NCI-H2107 (cell line): ENCODE results near the gene ACADM.
"Not testable (repeated sequence)": the region's sequence is repeated elsewhere in the genome, so short reads cannot be mapped to it uniquely, and the experiment has no call there.

Experiments used
- DNase-seq: peaks from one replicate; lab custom pipeline; 2025; lab: John Stamatoyannopoulos, UW

Gene ACADM

DNA sequence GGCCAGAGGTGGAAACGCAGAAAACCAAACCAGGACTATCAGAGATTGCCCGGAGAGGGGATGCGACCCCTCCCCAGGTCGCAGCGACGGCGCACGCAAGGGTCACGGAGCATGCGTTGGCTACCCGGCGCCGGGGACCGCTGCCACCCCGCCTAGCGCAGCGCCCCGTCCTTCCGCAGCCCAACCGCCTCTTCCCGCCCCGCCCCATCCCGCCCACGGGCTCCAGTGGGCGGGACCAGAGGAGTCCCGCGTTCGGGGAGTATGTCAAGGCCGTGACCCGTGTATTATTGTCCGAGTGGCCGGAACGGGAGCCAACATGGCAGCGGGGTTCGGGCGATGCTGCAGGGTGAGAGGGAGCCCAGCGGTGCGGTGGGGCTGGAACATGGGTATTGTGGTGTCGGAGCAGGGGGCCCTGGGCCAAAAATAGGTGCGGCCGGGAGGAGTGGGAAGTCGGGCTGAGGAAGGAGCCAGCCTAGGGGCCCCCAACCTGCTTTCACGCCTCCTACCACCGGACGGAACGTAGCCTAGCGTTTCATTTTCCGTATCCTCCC, at the start of gene ACADM:
Gene ACADM (plus strand): TSS at position 238 of the 551 bp plus-strand sequence. CDS start 79 bp downstream, at position 317.
- DNase-seq: peak; percentile 47

DNA sequence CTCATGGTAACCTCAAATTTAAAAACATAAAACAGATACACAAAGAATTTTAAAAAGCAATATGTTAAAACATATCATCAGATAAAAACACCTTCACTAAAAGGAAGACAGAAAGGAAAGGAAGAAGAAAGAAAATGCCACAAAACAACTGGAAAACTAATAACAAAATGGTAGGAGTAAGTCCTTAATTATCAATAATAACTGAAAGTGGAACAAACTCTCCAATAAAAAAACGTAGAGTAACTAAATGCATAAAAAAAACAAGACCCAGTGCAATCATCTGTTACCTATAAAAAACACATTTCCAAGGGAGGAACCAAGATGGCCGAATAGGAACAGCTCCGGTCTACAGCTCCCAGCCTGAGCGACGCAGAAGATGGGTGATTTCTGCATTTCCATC, 47.1 kb upstream of the ACADM start:
- no peak for DNase-seq

DNA sequence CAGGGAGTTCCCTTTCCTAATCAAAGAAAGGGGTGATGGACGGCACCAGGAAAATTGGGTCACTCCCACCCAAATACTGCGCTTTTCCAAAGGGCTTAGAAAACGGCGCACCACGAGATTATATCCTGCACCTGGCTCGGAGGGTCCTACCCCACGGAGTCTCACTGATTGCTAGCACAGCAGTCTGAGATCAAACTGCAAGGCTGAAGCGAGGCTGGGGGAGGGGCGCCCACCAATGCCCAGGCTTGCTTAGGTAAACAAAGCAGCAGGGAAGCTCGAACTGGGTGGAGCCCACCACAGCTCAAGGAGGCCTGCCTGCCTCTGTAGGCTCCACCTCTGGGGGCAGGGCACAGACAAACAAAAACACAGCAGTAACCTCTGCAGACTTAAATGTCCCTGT, 46.5 kb upstream of the ACADM start:
- not testable (repeated sequence) for DNase-seq

DNA sequence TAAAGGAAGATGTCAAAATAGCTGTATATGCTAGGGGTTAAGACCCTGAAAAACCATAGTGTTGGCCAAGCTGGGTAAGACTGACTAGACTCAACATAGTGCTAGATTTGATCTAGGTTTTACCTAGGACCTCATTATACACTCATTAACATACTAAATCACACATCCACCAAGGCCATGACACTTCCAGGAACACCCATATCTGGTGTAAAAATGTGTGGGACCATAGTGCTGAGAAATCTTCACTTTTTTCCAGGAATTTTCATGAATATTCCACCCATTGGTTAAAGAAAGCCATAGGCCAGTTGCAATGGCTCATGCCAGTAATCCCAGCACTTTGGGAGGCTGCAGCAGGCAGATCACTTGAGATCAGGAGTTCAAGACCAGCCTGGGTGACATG, 34.0 kb upstream of the ACADM start:
- no peak for DNase-seq

DNA sequence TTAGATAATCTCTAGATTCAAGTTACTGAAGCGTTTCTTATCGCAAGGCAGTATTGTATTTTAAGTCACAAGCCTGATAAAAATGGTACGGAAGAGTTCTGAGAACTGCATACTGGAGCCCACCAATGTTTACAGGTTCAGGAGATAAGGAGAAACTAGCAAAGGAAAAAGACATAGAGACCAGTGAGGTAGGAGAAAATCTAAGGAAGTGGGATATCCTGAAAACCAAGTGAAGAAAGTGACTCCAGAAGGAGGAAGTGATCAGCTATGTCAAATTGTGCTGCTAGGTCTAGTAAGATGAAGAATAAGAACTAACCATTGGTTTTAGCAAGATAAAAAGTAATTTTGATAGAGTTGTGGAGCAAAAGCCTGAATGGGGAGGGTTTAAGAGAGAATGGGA, 31.0 kb upstream of the ACADM start:
- no peak for DNase-seq

DNA sequence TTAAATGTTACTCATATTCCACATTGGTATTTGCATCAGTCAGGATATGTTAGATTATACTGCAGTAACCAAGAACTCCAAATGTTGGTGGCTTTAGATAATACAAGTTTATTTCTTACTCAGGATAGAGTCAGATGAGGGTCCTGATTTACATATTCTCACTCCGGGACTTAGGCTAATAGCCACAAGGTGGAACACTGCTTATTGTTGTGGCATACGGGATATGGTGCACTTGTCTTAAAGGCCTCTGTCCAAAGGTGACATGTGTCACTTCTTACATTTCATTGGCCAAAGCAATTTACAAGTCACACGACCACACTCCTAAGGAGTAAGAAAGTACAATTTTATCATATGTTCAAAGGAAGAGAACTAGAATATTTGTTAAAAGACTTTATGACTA, 28.5 kb upstream of the ACADM start:
- DNase-seq: no peak

DNA sequence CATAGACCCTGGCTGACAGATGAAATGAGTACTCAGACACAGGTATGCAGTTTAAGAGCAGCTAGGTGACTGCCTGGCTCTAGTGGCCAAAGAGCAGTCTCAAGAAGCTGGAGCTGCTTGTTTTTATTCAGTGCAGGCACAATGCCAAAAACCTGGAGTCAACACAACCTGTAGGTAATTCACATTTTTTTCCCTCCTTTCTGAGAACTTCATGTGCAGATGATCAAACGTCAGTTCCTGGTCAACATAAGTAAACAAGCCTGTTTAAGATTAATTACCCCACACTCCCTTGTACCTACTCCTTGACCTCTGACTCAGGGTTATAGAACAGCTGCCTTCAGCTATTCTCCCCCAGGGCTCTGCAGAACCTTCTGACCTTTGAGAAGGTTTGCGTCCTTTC, 17.3 kb upstream of the ACADM start:
- no peak for DNase-seq

DNA sequence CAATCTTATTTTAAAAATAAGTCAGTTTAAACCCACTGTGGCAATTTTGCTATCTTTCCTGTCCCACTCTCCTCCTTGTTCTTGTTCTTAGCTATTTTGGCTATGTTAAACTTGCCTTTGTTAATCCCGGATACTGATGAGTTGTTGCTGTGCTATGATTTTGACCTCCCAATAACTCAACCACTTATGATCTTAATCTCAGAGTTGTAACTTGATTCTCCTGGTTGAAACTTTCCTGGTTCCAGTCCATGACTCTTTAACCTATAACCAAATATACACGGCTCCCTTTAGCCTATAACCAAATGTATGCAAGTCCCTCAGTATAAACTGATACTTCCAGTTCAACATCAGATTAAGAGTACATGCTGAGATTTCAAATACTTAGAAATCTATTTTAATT, 15.6 kb upstream of the ACADM start:
- DNase-seq: no peak

DNA sequence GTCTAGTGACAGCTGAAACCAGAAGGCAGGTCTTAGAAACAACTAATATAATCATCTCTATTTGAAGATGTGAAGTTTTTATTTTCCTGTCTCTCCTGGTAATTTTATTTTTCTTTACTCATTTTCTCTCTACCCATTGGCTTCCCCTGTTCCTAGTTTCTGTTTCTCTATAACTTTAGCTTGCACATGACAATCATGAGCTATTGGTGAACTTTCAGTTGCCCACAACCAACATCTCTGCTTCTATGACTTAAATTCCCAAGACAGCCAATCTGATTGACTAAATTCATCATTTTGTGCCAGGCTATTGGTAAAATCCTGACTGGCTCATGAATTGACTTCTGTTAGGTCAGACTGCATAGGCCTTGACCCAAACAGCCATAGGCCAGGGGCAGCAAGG, 13.7 kb upstream of the ACADM start:
- DNase-seq: no peak

DNA sequence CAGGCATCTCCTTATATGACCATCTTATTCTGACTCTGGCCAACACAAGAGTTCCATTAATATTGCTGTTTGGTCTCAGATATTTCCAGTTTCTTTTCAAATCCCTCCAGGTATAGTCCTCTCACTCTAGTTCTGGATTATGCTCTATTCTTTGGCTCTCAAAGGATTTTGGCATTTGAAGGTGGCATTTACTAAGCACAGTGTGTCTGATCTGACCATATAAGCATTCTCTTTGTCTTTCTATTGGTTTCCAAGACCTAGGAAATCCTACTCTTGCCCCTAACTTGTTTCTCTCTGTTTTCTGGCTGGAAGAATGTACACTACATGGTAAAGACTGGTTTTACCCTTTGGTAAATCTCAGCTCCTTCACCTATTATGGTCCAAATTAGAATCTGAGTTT, 12.7 kb upstream of the ACADM start:
- DNase-seq: no peak

DNA sequence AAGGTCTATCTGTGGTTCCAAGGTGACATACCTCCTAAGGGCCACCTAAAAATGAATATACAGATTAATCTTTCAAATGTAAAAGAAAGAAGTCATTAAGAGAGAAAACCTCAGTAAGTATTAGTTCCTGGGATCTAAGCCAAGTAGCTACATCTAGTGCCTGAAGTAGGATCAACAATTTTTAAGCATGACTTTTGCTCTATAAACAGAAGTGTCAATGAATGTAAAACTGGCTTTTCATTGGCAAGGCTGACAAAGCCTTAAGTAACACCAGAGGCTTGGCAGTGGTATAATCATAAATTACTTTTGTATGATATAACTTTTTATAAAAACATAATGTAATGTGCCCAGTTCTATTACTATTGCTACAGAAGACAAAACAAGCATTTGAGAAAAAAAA, 12.2 kb upstream of the ACADM start:
- no peak for DNase-seq

DNA sequence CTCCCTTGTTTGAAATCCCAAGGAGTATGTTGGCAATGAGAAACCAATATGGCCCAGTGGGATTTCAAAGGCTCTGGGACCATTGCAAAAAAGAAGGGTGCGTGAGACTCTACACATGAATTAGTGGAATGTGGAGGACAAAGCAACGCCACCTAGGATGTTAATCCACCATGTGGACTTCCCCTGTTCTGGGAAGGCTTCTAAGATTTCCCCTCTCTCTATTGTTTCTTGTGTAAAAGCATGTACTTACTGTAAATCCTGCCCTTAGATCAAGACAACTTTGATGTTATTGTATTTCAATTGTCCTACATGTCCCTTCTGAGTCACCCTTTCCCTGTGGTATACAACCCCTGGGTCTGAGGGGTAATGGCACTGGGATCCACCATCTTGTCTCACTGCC, 4.7 kb upstream of the ACADM start:
- no peak for DNase-seq

DNA sequence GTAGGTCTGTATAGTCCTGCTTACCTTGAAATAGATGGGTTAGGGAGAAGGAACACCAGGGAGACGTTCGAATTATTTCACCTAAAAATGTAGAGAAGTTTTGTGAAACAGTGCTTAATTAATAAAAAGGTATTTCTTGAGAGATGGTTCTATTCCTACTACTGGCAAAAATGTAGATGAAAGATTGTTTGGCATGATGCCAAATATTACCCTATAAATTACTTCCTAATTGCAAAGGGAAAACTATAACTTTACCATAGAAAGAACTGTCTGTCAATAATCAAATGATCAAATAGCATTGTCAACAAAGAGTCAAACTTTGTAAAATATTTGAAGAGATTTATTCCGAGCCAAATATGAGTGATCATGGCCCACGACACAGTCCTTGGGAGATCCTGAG, 4.2 kb upstream of the ACADM start:
- DNase-seq: no peak

DNA sequence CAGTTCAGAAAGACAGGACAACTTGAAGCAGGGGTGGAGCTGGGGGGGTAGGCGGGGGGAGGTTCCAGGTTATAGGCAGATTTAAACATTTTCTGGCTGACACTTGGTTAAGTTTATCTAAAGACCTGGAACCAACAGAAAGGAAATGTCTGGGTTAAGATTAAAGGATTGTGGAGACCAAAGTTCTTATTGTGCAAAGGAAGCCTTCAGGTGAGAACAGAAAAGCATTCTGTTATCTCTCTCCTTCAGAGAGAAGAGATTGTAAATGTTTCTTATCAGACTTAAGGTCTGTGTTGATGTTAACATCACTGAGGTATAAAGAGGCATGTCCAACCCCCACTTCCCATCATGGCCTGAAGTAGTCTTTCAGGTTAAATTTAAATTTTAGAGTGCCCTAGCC, 3.7 kb upstream of the ACADM start:
- no peak for DNase-seq

DNA sequence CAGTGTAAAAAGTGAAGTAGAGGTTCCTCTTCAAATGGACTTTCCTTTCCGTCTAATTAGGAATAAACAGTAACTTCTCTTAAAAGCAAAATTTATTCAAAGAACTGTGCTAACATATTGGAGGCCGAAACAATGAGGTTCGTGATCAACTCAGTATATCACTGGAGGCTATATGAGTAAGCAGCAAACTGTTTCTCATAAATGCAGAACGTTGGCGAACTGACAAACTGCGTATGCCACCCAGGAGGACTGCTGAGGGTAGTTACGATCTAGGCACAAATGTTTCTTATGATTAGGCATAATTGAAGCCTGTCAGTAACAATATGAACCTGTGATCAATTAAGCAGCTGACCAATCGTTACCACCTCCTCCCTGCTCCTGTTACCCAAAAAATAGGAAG, 2.3 kb upstream of the ACADM start:
- DNase-seq: not testable (repeated sequence)

DNA sequence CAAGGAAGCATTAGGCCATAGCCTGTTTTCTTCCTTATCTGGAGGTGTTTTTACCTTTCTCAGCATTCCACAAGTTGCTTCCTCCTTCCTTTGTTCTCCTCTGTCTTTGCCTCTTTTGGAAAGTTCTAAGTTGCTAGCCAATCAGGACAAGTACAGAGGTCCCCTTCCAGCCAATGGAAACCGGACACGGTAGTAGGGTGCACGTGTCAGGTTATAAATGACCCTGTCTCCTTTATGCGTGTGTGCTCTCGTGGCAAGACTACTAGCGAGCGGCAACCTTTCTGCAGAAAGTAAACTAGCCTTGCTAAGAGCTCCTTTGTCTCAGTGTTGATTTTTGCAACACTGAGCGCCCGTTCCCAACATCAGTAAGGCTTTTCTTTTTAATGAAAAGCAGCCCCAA, 1.5 kb upstream of the ACADM start:
- no peak for DNase-seq

DNA sequence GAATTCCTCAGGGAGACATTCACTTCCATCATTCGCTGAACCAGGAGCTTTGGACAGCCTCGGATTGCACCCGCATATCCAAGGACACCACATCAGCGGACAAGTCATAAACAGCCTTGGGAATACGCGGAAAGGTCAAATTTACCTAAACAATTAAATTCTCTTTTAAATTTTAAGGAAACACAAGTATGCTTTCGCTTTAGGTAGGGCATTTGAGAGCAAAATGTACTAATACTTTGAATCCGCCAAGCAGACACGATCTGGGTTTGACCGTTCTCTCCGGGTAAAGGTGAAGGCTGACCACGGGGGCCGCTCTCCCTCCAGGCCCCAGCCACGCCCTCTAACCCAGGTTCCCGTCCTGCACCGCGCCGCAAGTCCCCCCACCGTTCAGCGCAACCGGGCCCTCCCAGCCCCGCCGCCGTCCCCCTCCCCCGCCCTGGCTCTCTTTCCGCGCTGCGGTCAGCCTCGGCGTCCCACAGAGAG, 479 bp upstream of the ACADM start:
- DNase-seq: peak; percentile 17

DNA sequence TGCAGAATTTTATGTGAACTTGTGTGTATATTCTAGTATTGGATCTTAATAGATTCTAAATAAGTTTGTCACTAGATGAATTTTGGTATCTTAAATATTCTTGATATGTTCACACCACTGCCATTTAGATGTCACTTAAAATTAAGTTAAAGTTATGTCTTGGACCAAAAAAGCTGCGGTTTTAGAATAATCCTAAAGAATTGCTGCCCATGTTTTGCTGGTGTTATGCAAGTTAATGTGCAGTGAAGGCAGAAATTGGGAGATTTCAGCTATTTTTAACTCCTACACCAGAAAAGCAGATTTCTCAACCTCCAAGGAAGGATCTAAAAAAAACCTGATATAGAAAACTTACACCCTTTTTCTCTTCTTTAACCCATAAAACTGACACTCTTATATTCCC, 757 bp downstream of the ACADM start:
- DNase-seq: no peak

DNA sequence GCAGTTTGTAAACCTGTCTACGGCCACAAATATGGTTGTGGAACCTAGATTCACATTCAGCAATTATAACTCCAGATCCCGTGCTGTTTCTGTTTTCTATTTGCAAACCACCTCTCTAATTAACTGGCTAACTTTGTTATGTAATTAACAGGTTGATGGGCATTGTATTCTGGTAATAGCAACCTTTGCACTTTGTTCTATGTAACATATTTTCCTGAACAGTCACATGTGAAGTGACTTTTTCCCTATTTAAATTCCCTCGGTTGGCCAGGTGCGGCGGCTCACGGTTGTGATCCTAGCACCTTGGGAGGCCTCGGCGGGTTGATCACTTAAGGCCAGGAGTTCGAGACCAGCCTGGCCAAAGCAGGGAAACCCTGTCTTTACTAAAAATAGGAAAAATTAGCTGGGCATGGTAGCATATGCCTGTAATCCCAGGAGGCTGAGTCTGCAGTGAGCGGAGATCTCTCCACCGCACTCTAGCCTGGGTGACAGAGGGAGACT, 1.4 kb downstream of the ACADM start:
- DNase-seq: no peak

DNA sequence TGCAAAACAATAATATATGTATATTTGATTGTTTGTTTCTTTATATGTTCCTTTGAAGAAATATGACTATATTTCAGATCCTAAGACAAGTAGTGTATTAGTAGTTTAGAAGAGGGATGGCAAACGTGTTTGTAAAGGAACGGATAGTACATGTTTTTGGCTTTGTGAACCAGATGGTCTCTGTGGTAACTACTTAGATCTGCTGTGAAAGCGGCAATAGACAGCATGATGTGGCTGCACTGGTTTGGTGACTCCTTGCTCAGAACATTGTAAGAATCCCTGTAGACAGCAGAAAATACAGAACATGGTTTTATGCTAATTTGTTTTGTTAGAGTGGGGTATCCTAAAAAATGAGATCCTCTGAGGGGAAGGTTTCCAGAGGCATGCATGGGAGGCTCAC, 3.1 kb downstream of the ACADM start:
- no peak for DNase-seq

DNA sequence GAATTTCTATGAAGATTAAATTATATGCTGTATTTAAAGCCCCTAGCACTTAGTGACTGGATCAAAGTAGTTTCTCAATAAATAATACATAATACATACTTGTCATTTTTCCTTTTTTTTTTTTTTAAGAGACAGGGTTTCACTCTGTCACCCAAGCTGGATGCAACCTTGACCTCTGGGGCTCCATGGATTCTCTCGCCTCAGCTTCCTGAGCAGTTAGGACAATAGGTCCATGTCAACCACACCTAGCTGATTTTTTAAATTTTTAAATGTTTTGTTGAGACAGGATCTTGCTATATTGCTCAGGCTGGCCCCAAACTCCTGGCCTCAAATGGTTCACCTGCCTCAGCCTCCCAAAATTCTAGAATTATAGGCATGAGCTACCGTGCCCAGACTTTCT, 5.9 kb downstream of the ACADM start:
- DNase-seq: no peak

DNA sequence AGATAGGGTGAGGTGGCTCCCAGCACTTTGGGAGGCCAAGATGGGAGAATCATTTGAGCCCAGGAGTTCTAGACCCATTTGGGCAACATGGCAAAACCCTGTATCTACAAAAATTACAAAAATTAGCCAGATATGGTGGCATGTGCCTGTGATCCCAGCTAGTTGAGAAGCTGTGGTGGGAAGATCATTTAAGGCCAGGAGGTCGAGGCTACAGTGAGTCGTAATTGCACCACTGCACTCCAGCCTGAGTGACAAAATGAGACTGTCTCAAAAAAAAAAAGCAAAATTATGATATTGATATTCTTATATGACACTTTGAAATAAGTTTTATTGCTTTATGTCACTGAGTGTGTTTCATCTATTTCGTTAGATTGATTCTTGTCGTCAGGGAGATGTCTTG, 7.4 kb downstream of the ACADM start:
- DNase-seq: no peak

DNA sequence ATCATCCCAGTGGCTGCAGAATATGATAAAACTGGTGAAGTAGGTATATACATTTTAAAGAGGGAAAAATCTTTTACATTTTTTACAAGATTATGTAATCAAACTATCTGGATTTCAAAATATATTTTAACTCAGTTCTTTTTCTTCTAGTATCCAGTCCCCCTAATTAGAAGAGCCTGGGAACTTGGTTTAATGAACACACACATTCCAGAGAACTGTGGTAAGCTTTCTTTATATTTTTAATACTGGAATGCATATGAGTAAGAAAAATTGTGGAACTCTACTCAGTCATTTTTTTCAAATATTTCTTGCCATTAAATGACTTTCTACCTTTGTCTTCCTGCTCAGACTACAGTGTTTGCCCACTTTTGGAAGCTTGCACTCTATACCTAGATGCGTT, 8.2 kb downstream of the ACADM start:
- DNase-seq: no peak

DNA sequence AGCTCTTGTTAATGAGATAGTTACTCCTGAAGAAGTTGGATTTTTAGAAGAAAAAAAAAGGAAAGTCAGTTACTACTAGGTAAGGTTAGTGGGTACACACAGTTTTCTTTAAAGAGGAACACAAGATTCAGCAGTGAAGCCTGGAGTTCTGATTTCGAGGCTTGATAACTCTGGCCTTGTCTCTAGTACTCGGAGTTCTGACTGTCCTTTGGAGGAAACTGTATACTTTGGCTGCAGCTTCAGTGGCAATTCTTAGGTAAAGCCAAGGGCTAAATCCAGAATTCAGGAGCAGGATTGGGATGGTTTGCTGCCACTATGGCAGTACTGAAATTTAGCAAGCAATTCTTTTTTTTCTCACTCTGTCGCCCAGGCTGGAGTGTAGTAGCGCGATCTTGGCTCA, 9.2 kb downstream of the ACADM start:
- no peak for DNase-seq

DNA sequence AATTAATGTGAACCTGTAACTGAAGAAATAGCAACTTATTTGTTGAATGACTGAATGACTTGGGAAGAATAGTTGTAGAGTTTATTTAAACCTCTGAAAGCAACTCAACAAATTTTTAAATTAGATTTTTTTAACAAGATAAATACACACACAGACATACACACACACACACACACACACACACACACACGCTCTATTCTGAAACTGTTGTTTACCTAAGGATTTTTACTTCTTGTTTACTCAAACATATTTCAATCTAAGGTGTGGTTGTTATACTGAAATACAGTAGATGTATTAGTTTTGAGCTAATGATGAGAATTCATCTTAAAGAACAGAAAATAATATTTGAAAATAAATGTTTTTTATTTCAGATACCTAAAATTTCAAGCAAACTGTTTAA, 11.5 kb downstream of the ACADM start:
- DNase-seq: no peak
